Hematopoietic multipotent progenitor cell (in vitro differentiated cells): ENCODE results near the gene MOV10L1. TPM values are rescaled to one million over a fixed set of nuclear protein-coding genes. Genes with fewer than 3 reads are reported as not detected.
A peak's percentile ranks its signal among the peaks of the same experiment; 100 is the strongest.

ENCODE experiments used
- DNase-seq, 3 donors: peaks; one replicate each; pipeline ENCODE4 v3.0.0-alpha.2; 2011 to 2015; ENCODE audit warnings: low read depth in 2 of 3, low spot score in 2 of 3
- total RNA-seq: library from RNA; depleted of rRNA; stranded (reverse); fragments of >200 nt; gene quantifications from one replicate; pipeline ENCODE4 v1.2.3, GENCODE V29; 2012

The MOV10L1 gene
- total RNA-seq, 1 donor: 0.27 TPM

- peak in 1 of 3 donors; percentile 22 for DNase-seq
Measured at GRCh38 chr22:50058906-50059880, 30.6 kb upstream of the MOV10L1 start.

- DNase-seq: no peak
Measured at GRCh38 chr22:50059881-50060262, 29.9 kb upstream of the MOV10L1 start.

- no peak for DNase-seq
Measured at GRCh38 chr22:50060441-50061140, 29.2 kb upstream of the MOV10L1 start.

GRCh38 chr22:50061141-50061823 lies 28.5 kb upstream of the MOV10L1 start:
- no peak for DNase-seq

GRCh38 chr22:50061824-50062355 lies 27.9 kb upstream of the MOV10L1 start:
- peak in 2 of 3 donors; percentile 37 to 80 for DNase-seq

GRCh38 chr22:50062509-50063135 lies 27.2 kb upstream of the MOV10L1 start:
- no peak for DNase-seq

- DNase-seq: no peak
Measured at GRCh38 chr22:50063589-50064393, 26.0 kb upstream of the MOV10L1 start.

GRCh38 chr22:50064453-50064852 lies 25.4 kb upstream of the MOV10L1 start:
- DNase-seq: no peak

- DNase-seq: no peak
Measured at GRCh38 chr22:50067244-50067643, 22.6 kb upstream of the MOV10L1 start.

GRCh38 chr22:50068096-50068495 lies 21.7 kb upstream of the MOV10L1 start:
- no peak for DNase-seq

GRCh38 chr22:50070366-50070765 lies 19.4 kb upstream of the MOV10L1 start:
- no peak for DNase-seq

- no peak for DNase-seq
Measured at GRCh38 chr22:50071432-50072166, 18.2 kb upstream of the MOV10L1 start.

- DNase-seq: no peak
Measured at GRCh38 chr22:50072167-50072555, 17.6 kb upstream of the MOV10L1 start.

GRCh38 chr22:50072714-50073538 lies 16.9 kb upstream of the MOV10L1 start:
- DNase-seq: no peak

- DNase-seq: no peak
Measured at GRCh38 chr22:50074056-50074455, 15.8 kb upstream of the MOV10L1 start.

GRCh38 chr22:50074551-50075530 lies 15.0 kb upstream of the MOV10L1 start:
- DNase-seq: no peak
